MM.1S (cell line): ENCODE data around the gene HYAL4.

Source experiments
- DNase-seq: peaks from one replicate; pipeline ENCODE4 v3.0.0-alpha.2; 2015
- H2AFZ ChIP-seq: fragments of 300-600 bp; sonication (generic); 2 replicates; pipeline ENCODE4 v1.6.0; 2016; ENCODE audit warnings: antibody characterized with exemption, low read length
- H3F3A ChIP-seq: fragments of 300-600 bp; sonication (generic); 2 replicates; pipeline ENCODE4 v1.6.1; 2016; ENCODE audit warnings: mild to moderate bottlenecking, antibody characterized with exemption, low read length, moderate library complexity, mixed read lengths; ENCODE audit not compliant: insufficient read depth
- H3K27ac ChIP-seq: fragments of 300-600 bp; sonication (generic); 2 replicates; pipeline ENCODE4 v1.5.1; 2016; ENCODE audit warnings: mild to moderate bottlenecking, low read length
- H3K27me3 ChIP-seq: fragments of 300-600 bp; sonication (generic); replicated peaks from 2 replicates; pipeline ENCODE4 v1.6.0; 2016; ENCODE audit warnings: low read length; ENCODE audit not compliant: insufficient read depth
- H3K36me3 ChIP-seq: fragments of 300-600 bp; sonication (generic); replicated peaks from 2 replicates; pipeline ENCODE4 v1.6.1; 2016; ENCODE audit warnings: mild to moderate bottlenecking, low read length, mixed read lengths; ENCODE audit not compliant: insufficient read depth
- H3K4me1 ChIP-seq: fragments of 300-600 bp; sonication (generic); 2 replicates; pipeline ENCODE4 v1.6.1; 2016; ENCODE audit warnings: low read length, mixed read lengths
- H3K4me2 ChIP-seq: fragments of 300-600 bp; sonication (generic); 2 replicates; pipeline ENCODE4 v1.6.0; 2016; ENCODE audit warnings: low read depth, low read length
- H3K4me3 ChIP-seq: fragments of 300-600 bp; sonication (generic); 2 replicates; pipeline ENCODE4 v1.5.1; 2016; ENCODE audit warnings: low read length, mixed read lengths
- H3K79me2 ChIP-seq: fragments of 300-600 bp; sonication (generic); 2 replicates; pipeline ENCODE4 v1.6.1; 2016; ENCODE audit warnings: mixed run types, low read length, mixed read lengths
- H3K9ac ChIP-seq: fragments of 300-600 bp; sonication (generic); 2 replicates; pipeline ENCODE4 v1.6.1; 2016; ENCODE audit warnings: low read length, mixed read lengths
- H3K9me2 ChIP-seq: fragments of 300-600 bp; sonication (generic); replicated peaks from 2 replicates; pipeline ENCODE4 v1.6.1; 2016; ENCODE audit warnings: mild to moderate bottlenecking, low read length, mixed read lengths; ENCODE audit not compliant: insufficient read depth
- H3K9me3 ChIP-seq: fragments of 300-600 bp; sonication (generic); replicated peaks from 2 replicates; pipeline ENCODE4 v1.6.1; 2016; ENCODE audit warnings: mild to moderate bottlenecking, low read length, mixed read lengths; ENCODE audit not compliant: insufficient read depth
- H4K20me1 ChIP-seq: fragments of 300-600 bp; sonication (generic); 2 replicates; pipeline ENCODE4 v1.6.1; 2016; ENCODE audit warnings: mild to moderate bottlenecking, low read length, moderate library complexity, mixed read lengths; ENCODE audit not compliant: insufficient read depth
- CTCF ChIP-seq: fragments of 300-600 bp; sonication (generic); IDR thresholded peaks from 2 replicates; pipeline ENCODE4 v1.5.1; 2016; ENCODE audit warnings: antibody characterized with exemption, low read length, mixed read lengths
- EZH2 ChIP-seq: fragments of 300-600 bp; sonication (generic); optimal IDR thresholded peaks from 2 replicates; pipeline ENCODE3; 2017; ENCODE audit warnings: low read depth, mild to moderate bottlenecking, antibody characterized with exemption, low read length, mixed read lengths
- EZH2phosphoT487 ChIP-seq: fragments of 300-600 bp; sonication (generic); IDR thresholded peaks from 2 replicates; pipeline ENCODE4 v1.6.1; 2018; ENCODE audit warnings: antibody characterized with exemption, low read length

HYAL4 gene

GRCh38 chr7:123924941-123925340, 80.0 kb downstream of the HYAL4 start, which contains the start of gene SPAM1:
SPAM1 (plus strand) TSS chr7:123925241; CDS start chr7:123953571, 28,330 bp downstream.
- Histone ChIP-seq H3K4me2 (no peak within 1 kb of the TSS), H3K9me2 (no peaks in the 10 kb centered on the region; the same call in 1 of the 2 replicates), H3K4me3 (no peak within 1 kb of the TSS), H4K20me1 (no peaks in the 10 kb centered on the region), H3K4me1 (peaks cover 4% of the 10 kb centered on the region; the same call in 1 of the 2 replicates), H3K27ac (no peak within 1 kb of the TSS), H3K27me3 (no peaks in the 10 kb centered on the region), H3F3A (no peaks in the 10 kb centered on the region), H3K79me2 (no peaks in the 10 kb centered on the region), H3K36me3 (no peaks in the 10 kb centered on the region), H2AFZ (no peak within 1 kb of the TSS), H3K9ac (no peak within 1 kb of the TSS), H3K9me3 (no peaks in the 10 kb centered on the region)
- no peak for DNase-seq
- no peak for TF ChIP-seq EZH2
- no peak for TF ChIP-seq CTCF
- no peak for TF ChIP-seq EZH2phosphoT487
